Fibroblast of mammary gland (primary cell): ENCODE results near the gene SMC1B.
"Not testable (repeated sequence)": the region's sequence is repeated elsewhere in the genome, so short reads cannot be mapped to it uniquely, and the experiment has no call there.

Source experiments
- DNase-seq: peaks from one replicate; pipeline ENCODE4 v3.0.0-alpha.2; 2010; ENCODE audit warnings: low read depth
- H3K4me3 ChIP-seq: 2 replicates; pipeline ENCODE4 v1.5.1; 2011; ENCODE audit warnings: low read depth, mild to moderate bottlenecking, low read length, moderate library complexity; ENCODE audit not compliant: control insufficient read depth
- TF ChIP-seq, protein P1 (sequence below): conservative IDR thresholded peaks from 2 replicates; pipeline ENCODE4 v1.5.1; 2011; ENCODE audit warnings: low read depth, low read length, inconsistent platforms; ENCODE audit not compliant: control insufficient read depth, insufficient read depth

SMC1B gene

DNA sequence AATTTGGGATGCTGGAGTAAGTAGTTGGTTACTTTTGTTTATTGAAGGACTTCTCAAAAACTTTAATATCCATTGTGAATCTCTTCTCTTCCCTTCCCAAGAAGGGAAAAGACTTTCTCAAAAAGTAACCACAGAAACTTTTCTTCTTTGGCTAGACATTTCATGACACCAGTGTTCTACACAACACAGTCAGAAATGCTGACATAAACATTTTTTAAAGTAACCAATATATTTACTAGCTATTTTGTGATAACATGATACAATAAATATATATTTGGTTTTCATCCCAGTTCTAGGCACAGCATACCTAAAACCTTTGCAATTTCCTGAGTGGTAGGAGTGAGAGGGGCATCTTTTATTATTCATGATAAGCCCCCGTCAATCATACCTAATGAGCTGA lies 55.9 kb downstream of the SMC1B start:
- no peak overlapping the region for H3K4me3 ChIP-seq
- TF ChIP-seq, protein P1, sequence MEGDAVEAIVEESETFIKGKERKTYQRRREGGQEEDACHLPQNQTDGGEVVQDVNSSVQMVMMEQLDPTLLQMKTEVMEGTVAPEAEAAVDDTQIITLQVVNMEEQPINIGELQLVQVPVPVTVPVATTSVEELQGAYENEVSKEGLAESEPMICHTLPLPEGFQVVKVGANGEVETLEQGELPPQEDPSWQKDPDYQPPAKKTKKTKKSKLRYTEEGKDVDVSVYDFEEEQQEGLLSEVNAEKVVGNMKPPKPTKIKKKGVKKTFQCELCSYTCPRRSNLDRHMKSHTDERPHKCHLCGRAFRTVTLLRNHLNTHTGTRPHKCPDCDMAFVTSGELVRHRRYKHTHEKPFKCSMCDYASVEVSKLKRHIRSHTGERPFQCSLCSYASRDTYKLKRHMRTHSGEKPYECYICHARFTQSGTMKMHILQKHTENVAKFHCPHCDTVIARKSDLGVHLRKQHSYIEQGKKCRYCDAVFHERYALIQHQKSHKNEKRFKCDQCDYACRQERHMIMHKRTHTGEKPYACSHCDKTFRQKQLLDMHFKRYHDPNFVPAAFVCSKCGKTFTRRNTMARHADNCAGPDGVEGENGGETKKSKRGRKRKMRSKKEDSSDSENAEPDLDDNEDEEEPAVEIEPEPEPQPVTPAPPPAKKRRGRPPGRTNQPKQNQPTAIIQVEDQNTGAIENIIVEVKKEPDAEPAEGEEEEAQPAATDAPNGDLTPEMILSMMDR, result no peak
- no peak for DNase-seq

DNA sequence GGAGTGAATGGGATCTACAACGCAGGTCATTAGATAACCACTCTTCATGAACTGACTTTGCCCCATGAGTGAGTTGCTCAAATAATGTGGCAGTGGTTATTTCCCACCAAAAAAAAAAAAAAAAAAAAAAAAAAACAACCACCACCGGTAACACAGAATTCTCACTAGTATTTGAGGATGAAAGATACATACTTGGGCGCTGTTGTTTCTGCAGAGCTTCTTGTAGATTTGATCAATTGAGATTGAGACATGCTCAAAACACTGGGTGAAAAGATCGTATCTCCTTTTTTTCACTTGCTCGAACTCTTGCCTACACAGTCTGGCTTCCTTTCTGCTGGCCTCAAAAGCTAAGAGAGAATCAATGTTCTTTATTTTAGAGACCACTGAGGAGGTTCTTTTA lies 59.6 kb downstream of the SMC1B start:
- TF ChIP-seq, protein P1, result no peak
- H3K4me3 ChIP-seq, result no peak overlapping the region
- no peak for DNase-seq

DNA sequence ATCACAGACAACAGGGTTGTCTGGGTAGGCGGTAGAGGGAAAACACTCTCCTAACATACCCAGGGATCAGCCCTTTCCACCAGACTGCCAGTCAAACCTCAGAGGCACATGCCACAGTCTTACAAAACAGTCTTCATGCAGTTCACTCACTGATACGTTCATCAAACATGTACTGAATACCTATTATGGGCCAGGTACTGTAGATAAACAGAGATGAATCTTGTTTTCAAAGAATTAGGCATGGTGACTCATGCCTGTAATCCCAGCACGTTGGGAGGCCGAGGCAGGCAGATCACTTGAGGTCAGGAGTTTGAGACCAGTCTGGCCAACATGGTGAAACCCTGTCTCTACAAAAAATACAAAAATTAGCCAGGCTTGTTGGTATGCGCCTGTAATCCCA lies 60.6 kb downstream of the SMC1B start:
- H3K4me3 ChIP-seq, DNase-seq: not testable (repeated sequence)

DNA sequence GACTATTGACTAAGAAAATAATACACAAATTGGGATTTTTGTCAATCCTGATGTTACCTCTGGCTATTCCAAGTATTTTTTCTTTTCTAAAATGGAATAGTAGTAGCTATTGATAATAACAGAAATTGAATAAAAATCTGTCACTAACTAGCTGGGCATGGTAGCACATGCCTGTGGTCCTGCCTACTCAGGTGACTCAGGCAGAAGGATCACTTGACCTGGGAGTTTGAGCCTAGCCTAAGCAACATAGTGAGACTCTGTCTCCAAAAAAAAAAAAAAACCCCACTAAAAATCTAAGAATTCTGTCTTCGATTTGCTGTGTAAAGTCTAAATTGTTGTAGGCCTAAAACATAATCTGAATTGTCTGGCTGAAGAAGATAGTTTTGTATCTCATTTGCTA lies 61.4 kb downstream of the SMC1B start:
- H3K4me3 ChIP-seq, result no peak overlapping the region
- TF ChIP-seq, protein P1, result no peak
- DNase-seq, result no peak

DNA sequence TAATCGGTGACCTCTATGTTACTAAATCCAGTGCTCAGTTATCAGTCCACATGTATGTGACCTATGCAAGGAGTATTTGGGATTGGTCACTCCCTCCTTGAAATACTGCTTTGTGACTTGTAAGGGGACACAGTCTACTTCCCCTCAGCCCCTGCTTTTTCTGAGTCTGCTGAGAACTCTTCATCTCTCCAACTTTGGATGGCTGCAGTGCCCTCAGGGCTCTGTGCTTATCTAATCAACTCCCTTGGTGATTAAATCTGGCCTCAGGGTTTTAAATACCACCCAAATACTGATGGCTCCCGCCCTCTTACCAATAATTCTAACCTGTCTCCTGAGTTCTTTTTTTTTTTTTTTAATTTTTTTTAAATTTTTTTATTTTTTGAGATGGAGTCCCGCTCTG lies 63.5 kb downstream of the SMC1B start:
- H3K4me3 ChIP-seq, result no peak overlapping the region
- TF ChIP-seq, protein P1, result no peak
- DNase-seq, result no peak

DNA sequence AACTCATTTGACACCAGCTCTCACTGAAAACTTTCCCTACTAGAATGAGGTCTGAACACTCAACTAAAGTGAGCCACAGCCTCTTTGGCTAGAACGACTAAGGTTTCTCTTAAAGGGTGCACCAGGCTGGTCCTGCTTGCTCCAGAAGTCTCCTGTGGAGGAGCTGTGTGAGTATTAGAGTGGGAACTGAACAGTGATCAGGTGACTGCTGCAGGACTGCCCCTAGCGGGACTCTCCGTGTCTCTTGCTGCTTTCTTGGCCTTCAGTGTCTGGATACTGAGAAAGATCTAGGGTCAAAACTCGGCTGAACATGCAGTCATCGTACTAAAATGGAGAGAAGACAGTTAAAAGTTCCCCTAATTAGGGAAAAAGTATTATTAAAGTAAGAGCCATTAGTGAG lies 69.1 kb downstream of the SMC1B start:
- TF ChIP-seq, protein P1, result peak; percentile 14
- peak; percentile 33 for DNase-seq
- H3K4me3 ChIP-seq, result no peak overlapping the region

DNA sequence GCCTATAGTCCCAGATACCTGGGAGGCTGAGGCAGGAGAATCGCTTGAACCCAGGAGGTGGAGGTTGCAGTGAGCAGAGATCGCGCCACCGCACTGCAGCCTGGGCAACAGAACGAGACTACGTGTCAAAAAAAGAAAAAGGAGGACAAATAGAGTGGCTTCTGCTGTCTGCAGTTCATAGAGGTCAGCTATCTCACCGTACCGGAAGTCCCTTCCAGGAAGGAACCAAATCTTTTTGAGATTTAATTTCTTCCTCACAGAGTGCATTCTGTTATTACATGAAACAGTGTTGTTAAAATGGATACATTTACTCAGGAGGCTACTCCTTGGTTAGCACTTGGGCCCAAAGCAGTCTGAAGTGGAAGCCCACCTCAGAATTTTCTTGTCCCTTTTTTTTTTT lies 70.3 kb downstream of the SMC1B start:
- H3K4me3 ChIP-seq, result no peak overlapping the region
- TF ChIP-seq, protein P1, result no peak
- no peak for DNase-seq
